Activated naive CD4-positive, alpha-beta T cell treated with anti-CD3 and anti-CD28 coated beads, Interleukin-2, amount 50 U/mL, for 24 hours (primary cell): ENCODE data around the gene SLC35E4.
"Not testable (repeated sequence)": the region's sequence is repeated elsewhere in the genome, so short reads cannot be mapped to it uniquely, and the experiment has no call there.

Source experiments
- H3K27ac Mint-ChIP-seq: one replicate; pipeline ENCODE4 v1.8.0; 2021; ENCODE audit warnings: mild to moderate bottlenecking, mixed read lengths
- H3K27me3 Mint-ChIP-seq: one replicate; pipeline ENCODE4 v1.8.0; 2021; ENCODE audit warnings: mixed read lengths
- H3K36me3 Mint-ChIP-seq: one replicate; pipeline ENCODE4 v1.8.0; 2021; ENCODE audit warnings: mixed read lengths
- H3K4me1 Mint-ChIP-seq: one replicate; pipeline ENCODE4 v1.8.0; 2021; ENCODE audit warnings: mixed read lengths
- H3K4me3 Mint-ChIP-seq: one replicate; pipeline ENCODE4 v1.8.0; 2021; ENCODE audit warnings: mild to moderate bottlenecking, mixed read lengths
- H3K9me3 Mint-ChIP-seq: one replicate; pipeline ENCODE4 v1.8.0; 2021; ENCODE audit warnings: mixed read lengths

Gene SLC35E4

DNA sequence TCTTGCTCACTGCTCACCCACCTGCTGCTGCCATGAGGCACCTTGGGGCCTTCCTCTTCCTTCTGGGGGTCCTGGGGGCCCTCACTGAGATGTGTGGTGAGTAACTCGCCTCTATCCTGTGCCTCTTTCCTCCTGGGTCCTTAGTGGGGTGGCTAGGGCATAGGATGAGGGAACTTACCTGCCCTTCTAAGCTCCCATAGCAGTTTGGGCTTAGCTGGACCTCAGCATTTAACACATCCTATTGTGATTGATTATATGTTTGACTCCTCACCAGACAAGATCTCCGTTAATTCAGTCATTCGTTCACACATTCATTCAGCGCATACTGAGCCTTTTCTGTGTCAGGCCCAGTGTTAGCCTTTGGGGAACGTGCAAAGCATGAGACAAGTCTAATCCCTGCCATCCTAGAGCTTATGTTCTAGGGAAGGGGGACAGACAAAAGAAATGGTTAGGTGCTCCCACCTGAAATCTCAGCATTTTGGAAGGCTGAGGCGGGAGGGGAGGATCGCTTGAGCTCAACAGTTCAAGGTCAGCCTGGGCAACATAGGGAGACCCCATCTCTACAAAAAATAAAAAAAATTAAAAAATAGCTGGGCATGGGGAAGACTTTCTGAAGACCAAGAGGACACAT lies 28.2 kb upstream of the SLC35E4 start:
- no peaks in the 10 kb centered on the region for H3K36me3 Mint-ChIP-seq
- peaks cover 31% of the 10 kb centered on the region for H3K4me1 Mint-ChIP-seq
- H3K9me3 Mint-ChIP-seq, result no peaks in the 10 kb centered on the region
- no peaks in the 10 kb centered on the region for H3K27me3 Mint-ChIP-seq
- H3K27ac Mint-ChIP-seq, result no peak overlapping the region
- H3K4me3 Mint-ChIP-seq, result peak overlapping the region; percentile 86

DNA sequence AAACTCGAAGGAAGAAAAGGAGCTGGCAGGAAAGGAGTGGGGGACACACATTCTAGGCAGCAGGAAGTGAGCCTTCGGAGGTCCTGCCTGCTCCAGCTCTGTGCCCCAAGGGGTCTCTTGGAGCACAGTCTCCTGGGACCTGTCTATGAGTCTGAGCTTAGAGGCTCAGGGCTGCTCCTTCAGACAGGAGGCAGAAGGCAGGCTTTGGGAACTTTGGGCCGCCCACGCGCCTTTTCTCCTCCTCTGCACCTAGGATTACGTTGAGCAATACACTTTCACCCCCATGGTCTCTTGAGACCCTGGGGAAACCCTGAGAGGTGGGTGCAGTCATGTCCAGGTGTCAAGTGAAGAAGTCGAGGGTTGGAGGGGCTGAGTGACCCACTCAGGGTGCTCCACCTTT lies 27.6 kb upstream of the SLC35E4 start:
- Mint-ChIP-seq H3K4me3 (no peak overlapping the region), H3K36me3 (no peaks in the 10 kb centered on the region), H3K27me3 (no peaks in the 10 kb centered on the region), H3K27ac (no peak overlapping the region), H3K4me1 (peaks cover 28% of the 10 kb centered on the region), H3K9me3 (no peaks in the 10 kb centered on the region)

DNA sequence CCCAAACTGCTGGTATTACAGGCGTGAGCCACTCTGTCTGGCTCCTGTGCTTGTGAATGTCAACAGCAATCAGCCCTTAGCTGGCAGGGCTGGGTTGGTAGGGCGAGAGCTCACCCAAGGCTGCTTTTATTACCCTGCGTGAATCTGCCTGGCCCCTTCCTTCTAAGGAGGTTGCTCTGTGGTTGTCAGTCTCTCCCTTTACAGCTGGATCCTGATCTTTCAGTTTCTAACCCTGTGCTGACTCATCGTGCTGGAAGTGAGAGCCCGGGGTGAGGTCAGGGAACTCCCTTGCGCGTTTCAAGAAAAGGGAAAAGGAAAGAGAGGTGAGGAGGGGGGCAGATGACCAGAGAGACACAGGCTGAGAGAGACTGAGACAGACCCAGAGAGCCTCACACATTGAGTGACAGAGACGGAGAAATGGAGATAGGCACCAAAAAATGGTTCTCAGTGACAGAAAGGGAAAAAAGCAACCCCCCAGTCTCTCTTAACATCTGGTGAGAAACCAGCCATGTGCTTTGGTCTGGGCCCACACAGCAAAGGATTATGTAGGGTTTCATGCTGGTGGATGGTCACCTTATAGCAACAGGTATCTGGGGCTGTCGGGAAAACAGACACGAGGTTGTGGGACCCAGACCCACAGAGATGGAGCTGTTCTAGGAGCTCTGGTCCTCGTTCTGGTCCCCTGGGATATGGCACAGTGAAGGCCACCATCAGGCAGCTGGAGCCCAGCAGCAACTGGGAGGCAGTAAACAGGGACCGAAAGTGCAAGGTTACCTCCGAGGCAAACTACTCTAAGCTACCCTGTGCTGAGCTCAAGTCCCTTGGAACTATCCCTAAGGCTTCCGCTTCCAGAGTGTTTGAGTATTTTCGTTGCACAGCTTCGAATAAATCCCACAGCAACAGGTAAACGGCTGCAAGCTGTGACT lies 26.1 kb upstream of the SLC35E4 start:
- Mint-ChIP-seq H3K9me3 (no peaks in the 10 kb centered on the region), H3K27ac (no peak overlapping the region), H3K4me3 (no peak overlapping the region), H3K27me3 (no peaks in the 10 kb centered on the region), H3K4me1 (peaks cover 28% of the 10 kb centered on the region), H3K36me3 (no peaks in the 10 kb centered on the region)

DNA sequence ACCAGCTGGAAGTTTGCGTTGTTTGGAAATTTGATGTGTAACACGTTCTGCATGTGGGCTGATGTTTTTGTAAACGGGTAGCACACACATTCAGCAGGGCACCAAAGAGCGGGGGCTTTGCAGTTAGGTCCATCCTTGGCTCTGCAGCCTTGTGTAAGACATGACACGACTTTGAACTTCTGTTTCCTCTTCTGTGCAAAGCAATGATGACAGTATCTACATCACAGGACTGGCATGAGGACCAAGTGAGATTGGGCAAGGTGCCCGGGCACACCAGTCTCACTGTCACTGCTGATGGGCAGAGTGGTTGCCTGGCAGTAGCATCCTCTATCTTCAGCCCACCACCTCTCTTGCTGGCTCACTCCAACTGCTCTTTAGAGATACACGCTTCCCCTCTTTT lies 25.3 kb upstream of the SLC35E4 start:
- Mint-ChIP-seq H3K27me3 (no peaks in the 10 kb centered on the region), H3K27ac (no peak overlapping the region), H3K4me3 (no peak overlapping the region), H3K4me1 (peaks cover 28% of the 10 kb centered on the region), H3K9me3 (no peaks in the 10 kb centered on the region), H3K36me3 (no peaks in the 10 kb centered on the region)

DNA sequence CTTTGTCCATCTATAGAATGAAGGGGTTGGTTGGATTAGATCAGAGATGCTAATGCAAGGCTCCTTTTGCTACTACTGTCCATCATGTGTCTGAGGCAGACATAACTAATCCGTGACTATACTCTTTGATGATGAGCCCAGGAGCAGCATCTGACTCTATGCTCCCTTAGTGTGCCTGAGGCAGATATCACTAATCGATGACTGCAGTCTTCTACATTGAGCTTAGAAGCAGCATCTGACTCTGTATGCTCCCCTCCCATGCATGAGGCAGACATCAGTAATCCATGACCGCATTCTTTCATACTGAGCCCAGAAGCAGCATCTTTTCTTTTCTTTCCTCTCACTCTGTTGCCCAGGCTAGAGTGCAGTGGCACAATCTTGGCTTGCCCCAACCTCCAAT lies 24.4 kb upstream of the SLC35E4 start:
- Mint-ChIP-seq H3K4me1 (peaks cover 19% of the 10 kb centered on the region), H3K27me3 (no peaks in the 10 kb centered on the region), H3K27ac (no peak overlapping the region), H3K4me3 (no peak overlapping the region), H3K9me3 (no peaks in the 10 kb centered on the region), H3K36me3 (no peaks in the 10 kb centered on the region)

DNA sequence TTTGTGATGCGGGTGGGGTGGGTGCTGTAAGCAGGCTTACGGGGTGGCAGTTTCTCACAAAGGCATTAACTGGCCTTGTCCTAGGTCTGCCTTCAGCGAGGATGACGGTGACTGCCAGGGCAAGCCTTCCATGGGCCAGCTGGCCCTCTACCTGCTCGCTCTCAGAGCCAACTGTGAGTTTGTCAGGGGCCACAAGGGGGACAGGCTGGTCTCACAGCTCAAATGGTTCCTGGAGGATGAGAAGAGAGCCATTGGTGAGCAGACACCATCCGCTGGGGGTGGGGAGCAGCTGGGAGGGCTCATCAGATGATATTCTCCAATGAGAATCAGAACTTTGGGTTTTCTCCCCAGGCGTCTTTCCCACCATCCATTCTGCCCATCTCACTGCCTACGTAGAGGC lies 22.8 kb upstream of the SLC35E4 start:
- no peaks in the 10 kb centered on the region for H3K9me3 Mint-ChIP-seq
- H3K4me1 Mint-ChIP-seq, result peaks cover 5% of the 10 kb centered on the region
- no peaks in the 10 kb centered on the region for H3K36me3 Mint-ChIP-seq
- H3K27ac Mint-ChIP-seq, result no peak overlapping the region
- no peaks in the 10 kb centered on the region for H3K27me3 Mint-ChIP-seq
- no peak overlapping the region for H3K4me3 Mint-ChIP-seq

DNA sequence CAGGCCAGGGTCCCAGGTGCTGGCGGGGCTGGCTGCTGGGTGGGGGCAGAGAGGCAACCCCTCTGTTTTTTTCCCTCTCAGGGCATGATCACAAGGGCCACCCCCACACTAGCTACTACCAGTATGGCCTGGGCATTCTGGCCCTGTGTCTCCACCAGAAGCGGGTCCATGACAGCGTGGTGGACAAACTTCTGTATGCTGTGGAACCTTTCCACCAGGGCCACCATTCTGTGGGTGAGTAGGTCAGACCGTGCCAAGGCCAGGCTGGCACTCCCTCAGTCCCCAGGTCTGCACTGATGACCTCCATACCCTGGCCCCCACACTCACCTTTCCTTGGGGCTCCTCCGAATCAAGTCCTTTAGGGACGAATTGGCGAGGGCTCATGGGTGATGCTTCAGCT lies 21.3 kb upstream of the SLC35E4 start:
- no peak overlapping the region for H3K27ac Mint-ChIP-seq
- H3K36me3 Mint-ChIP-seq, result no peaks in the 10 kb centered on the region
- H3K4me3 Mint-ChIP-seq, result no peak overlapping the region
- no peaks in the 10 kb centered on the region for H3K9me3 Mint-ChIP-seq
- peaks cover 2% of the 10 kb centered on the region for H3K4me1 Mint-ChIP-seq
- no peaks in the 10 kb centered on the region for H3K27me3 Mint-ChIP-seq

DNA sequence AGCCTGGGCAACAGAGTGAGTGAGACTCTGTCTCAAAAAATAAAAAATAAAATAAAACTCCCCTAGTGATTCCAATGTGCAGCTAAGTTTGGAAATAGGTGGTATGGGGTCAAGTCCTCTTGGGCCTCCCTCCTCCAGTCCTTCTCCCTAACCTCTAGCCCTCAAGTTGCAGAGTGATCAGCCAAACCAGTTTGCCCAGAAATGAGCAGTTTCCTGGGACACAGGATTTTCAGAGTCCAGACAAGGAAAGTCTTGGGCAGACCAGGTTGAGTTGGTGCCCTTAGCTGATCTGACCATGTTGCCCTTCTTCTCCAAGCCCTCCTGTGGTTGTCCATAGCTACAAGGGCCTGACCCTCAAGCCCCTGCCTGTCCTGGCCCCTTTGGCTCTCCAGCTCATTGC lies 20.7 kb upstream of the SLC35E4 start:
- no peaks in the 10 kb centered on the region for H3K9me3 Mint-ChIP-seq
- H3K27ac Mint-ChIP-seq, result no peak overlapping the region
- no peak overlapping the region for H3K4me3 Mint-ChIP-seq
- H3K36me3 Mint-ChIP-seq, result no peaks in the 10 kb centered on the region
- H3K27me3 Mint-ChIP-seq, result no peaks in the 10 kb centered on the region
- no peaks in the 10 kb centered on the region for H3K4me1 Mint-ChIP-seq

DNA sequence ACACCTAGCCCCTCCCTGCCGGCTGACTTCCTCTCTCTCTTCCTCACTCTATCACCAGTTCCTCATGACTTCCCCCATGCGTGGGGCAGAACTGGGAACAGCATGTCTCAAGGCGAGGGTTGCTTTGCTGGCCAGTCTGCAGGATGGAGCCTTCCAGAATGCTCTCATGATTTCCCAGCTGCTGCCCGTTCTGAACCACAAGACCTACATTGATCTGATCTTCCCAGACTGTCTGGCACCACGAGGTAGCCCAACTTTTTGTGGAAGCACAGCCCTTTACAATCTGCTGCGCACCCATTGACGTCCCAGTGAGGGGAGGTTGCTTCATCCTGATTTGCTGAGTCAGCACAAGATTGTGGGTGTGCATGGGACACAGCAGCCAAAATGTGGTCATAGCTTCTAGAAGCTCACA lies 20.0 kb upstream of the SLC35E4 start:
- Mint-ChIP-seq H3K4me1 (no peaks in the 10 kb centered on the region), H3K36me3 (no peaks in the 10 kb centered on the region), H3K27me3 (no peaks in the 10 kb centered on the region), H3K9me3 (no peaks in the 10 kb centered on the region), H3K27ac (no peak overlapping the region), H3K4me3 (no peak overlapping the region)

DNA sequence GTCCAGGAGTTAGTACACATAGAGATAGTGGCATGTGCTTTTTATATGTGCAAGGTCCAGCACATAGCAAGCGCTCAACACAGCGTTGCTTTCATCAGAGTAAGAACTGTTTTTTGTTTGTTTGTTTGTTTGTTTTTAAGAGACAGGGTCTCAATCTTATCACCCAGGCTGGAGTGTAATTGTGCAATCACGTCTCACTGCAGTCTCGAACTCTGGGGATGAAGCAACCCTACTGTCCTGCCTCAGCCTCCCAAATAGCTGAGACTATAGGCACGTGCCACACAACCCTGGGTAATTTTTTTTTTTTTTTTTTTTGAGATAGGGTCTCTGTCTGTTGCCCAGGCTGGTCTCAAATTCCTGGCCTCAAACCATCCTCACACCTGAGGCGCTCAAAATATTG lies 17.8 kb upstream of the SLC35E4 start:
- H3K4me3 Mint-ChIP-seq, result no peak overlapping the region
- no peak overlapping the region for H3K27ac Mint-ChIP-seq
- no peaks in the 10 kb centered on the region for H3K9me3 Mint-ChIP-seq
- no peaks in the 10 kb centered on the region for H3K36me3 Mint-ChIP-seq
- no peaks in the 10 kb centered on the region for H3K27me3 Mint-ChIP-seq
- H3K4me1 Mint-ChIP-seq, result no peaks in the 10 kb centered on the region

DNA sequence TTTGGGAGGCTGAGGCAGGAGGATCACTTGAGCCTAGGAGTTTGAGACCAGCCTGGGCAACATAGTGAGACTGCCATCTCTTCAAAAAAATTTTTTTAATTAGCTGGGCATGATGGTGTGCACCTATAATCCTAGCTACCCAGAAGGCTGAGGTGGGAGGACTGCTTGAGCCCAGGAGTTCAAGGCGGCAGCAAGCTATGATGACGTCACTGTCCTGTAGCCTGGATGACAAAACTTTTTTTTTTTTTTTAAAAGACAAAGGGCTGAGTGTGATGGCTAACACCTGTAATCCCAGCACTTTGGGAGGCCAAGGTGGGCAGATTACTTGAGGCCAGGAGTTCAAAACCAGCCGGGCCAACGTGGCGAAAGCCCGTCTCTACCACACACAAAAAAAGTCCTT lies 15.7 kb upstream of the SLC35E4 start:
- not testable (repeated sequence) for H3K9me3 Mint-ChIP-seq, H3K4me3 Mint-ChIP-seq, H3K27me3 Mint-ChIP-seq, H3K4me1 Mint-ChIP-seq, H3K36me3 Mint-ChIP-seq, H3K27ac Mint-ChIP-seq

DNA sequence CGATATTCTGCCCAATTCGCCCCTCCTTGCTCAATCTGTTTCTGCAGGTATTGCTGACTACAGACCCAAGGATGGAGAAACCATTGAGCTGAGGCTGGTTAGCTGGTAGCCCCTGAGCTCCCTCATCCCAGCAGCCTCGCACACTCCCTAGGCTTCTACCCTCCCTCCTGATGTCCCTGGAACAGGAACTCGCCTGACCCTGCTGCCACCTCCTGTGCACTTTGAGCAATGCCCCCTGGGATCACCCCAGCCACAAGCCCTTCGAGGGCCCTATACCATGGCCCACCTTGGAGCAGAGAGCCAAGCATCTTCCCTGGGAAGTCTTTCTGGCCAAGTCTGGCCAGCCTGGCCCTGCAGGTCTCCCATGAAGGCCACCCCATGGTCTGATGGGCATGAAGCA lies 9.2 kb upstream of the SLC35E4 start:
- Mint-ChIP-seq H3K4me1 (no peaks in the 10 kb centered on the region), H3K36me3 (no peaks in the 10 kb centered on the region), H3K4me3 (no peak overlapping the region), H3K9me3 (no peaks in the 10 kb centered on the region), H3K27ac (no peak overlapping the region), H3K27me3 (no peaks in the 10 kb centered on the region)

DNA sequence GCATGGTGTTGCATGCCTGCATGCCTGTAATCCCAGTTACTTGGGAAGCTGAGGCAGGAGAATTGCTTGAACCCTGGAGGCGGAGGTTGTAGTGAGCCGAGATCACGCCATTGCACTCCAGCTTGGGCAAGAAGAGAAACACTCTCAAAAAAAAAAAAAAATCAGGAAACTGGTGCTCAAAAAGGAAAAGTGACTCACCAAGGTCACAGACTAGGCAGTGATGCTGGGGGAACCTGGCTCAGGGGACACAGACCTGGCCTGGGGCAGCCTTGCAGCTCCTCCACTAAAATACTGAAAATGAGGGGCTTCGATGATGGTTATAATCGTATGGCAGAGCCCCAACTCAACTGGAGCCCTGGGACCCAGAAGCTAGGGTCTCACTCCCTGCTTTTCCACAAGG lies 8.1 kb upstream of the SLC35E4 start:
- Mint-ChIP-seq H3K27me3 (no peaks in the 10 kb centered on the region), H3K27ac (no peak overlapping the region), H3K9me3 (no peaks in the 10 kb centered on the region), H3K36me3 (no peaks in the 10 kb centered on the region), H3K4me1 (no peaks in the 10 kb centered on the region), H3K4me3 (no peak overlapping the region)

DNA sequence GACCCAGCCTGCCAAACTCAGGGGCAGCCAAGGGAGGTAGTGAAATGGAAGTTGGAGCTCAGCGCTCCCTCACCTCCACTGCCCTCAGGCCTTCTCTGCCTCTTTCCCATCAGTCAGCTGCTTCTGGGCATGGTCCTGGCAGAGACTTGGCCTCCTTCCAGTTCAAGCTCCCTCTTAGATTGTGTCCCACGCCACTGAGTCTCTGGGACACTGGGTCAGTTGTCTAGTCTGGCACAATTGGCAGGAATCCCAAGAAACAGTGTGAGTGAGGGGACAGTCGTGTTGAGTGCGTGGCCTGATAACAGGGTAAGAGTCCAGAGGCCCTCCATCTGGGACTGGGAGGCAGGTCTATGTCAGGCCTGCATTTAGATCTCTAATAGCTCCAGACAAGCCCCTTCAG lies 7.1 kb upstream of the SLC35E4 start:
- Mint-ChIP-seq H3K4me3 (no peak overlapping the region), H3K27me3 (no peaks in the 10 kb centered on the region), H3K4me1 (no peaks in the 10 kb centered on the region), H3K27ac (no peak overlapping the region), H3K36me3 (no peaks in the 10 kb centered on the region), H3K9me3 (no peaks in the 10 kb centered on the region)

DNA sequence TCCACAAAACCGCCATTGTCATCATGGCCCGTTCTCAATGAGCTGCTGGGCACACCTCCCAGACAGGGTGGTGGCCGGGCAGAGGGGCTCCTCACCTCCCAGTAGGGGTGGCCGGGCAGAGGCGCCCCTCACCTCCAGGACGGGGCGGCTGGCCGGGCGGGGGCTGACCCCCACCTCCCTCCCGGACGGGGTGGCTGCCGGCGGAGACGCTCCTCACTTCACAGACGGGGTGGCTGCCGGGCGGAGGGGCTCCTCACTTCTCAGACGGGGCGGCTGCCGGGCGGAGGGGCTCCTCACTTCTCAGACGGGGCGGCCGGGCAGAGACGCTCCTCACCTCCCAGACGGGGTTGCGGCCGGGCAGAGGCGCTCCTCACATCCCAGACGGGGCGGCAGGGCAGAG lies 4.1 kb upstream of the SLC35E4 start:
- H3K27me3 Mint-ChIP-seq, H3K9me3 Mint-ChIP-seq, H3K4me3 Mint-ChIP-seq, H3K36me3 Mint-ChIP-seq, H3K27ac Mint-ChIP-seq: not testable (repeated sequence)
- peaks cover 13% of the 10 kb centered on the region for H3K4me1 Mint-ChIP-seq

DNA sequence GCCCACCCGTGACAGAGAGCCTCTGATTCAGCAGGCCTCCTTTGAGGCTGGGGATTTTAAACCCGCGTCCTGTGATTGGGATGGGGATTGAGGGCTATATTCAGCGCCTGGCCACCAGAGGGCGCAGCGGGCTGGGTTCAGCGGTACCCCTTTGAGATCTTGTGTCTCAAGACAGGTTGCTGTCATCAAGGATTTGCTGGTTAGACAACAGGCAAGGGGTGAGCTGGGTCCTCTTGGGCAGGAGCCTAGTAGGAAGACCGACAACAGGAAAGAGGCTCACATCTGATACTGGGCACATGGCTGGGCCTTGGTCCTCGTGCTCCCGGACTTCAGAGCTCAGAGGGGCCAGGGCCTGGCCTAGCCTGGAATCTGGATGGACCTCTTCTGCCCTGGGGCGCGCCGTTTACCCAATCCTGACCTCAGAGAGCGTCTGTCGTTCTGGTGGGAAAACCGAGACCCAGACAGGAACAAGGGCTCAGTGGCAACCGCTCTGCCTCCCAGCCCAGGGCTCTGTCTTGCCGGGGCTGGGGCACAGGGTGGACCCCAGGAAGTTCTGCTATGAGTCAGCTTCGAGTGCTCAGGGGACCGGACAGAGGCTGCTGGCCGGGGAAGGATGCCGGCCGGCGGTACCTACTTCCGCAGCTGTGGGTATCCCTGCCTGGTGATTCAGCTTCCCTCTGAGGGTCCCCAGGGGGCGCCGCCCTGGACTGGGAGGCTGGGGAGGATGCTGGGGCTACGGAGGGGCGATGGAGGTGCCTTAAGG lies 929 bp upstream of the SLC35E4 start:
- H3K9me3 Mint-ChIP-seq, result no peaks in the 10 kb centered on the region
- H3K4me3 Mint-ChIP-seq, result peak overlapping the region; percentile 92
- H3K27ac Mint-ChIP-seq, result peak overlapping the region; percentile 52
- peaks cover 25% of the 10 kb centered on the region for H3K4me1 Mint-ChIP-seq
- peaks cover 6% of the 10 kb centered on the region for H3K36me3 Mint-ChIP-seq
- H3K27me3 Mint-ChIP-seq, result no peaks in the 10 kb centered on the region
